ENCODE measurements around the gene EVL.

Gene EVL

GRCh38 chr14:100065111-100065871, at the start of gene EVL:
Gene EVL (plus strand): TSS chr14:100065422. CDS start chr14:100065501, 79 bp downstream.
- Histone ChIP-seq H3K4me1 (ENCODE audit: control insufficient read depth, insufficient read depth, low read length) (no peaks in the 10 kb centered on the region), H3K4me3 (ENCODE audit: low read length in 2 of 2) (no peak within 1 kb of the TSS), H3K36me3 (ENCODE audit: control insufficient read depth in 2 of 2, insufficient read depth in 2 of 2, low read length in 2 of 2) (no peaks in the 10 kb centered on the region), H3K9ac (ENCODE audit: low read length in 2 of 2) (peak within 1 kb of the TSS in 1 of 2 donors; percentile 29), H3K27ac (ENCODE audit: low read length) (no peak within 1 kb of the TSS), H3K27me3 (ENCODE audit: control insufficient read depth in 1 of 2, insufficient read depth in 2 of 2, low read length in 2 of 2) (no peaks in the 10 kb centered on the region), H3K9me3 (ENCODE audit: control insufficient read depth in 2 of 2, low read length in 2 of 2) (no peaks in the 10 kb centered on the region)

- Histone ChIP-seq H3K9me3 (ENCODE audit: control insufficient read depth in 2 of 2, low read length in 2 of 2) (no peaks in the 10 kb centered on the region), H3K9ac (ENCODE audit: low read length in 2 of 2) (no peak overlapping the region), H3K4me1 (ENCODE audit: control insufficient read depth, insufficient read depth, low read length) (peaks cover 19% of the 10 kb centered on the region), H3K27me3 (ENCODE audit: control insufficient read depth in 1 of 2, insufficient read depth in 2 of 2, low read length in 2 of 2) (no peaks in the 10 kb centered on the region), H3K4me3 (ENCODE audit: low read length in 2 of 2) (no peak overlapping the region), H3K36me3 (ENCODE audit: control insufficient read depth in 2 of 2, insufficient read depth in 2 of 2, low read length in 2 of 2) (no peaks in the 10 kb centered on the region), H3K27ac (ENCODE audit: low read length) (no peak overlapping the region)
These were observed 47.7 kb upstream of the EVL start for GRCh38 chr14:100017553-100017952.

- no peaks in the 10 kb centered on the region for H3K27me3 ChIP-seq (ENCODE audit: control insufficient read depth in 1 of 2, insufficient read depth in 2 of 2, low read length in 2 of 2)
- no peak overlapping the region for H3K4me3 ChIP-seq (ENCODE audit: low read length in 2 of 2)
- peaks cover 19% of the 10 kb centered on the region for H3K4me1 ChIP-seq (ENCODE audit: control insufficient read depth, insufficient read depth, low read length)
- no peak overlapping the region for H3K9ac ChIP-seq (ENCODE audit: low read length in 2 of 2)
- no peak overlapping the region for H3K27ac ChIP-seq (ENCODE audit: low read length)
- no peaks in the 10 kb centered on the region for H3K9me3 ChIP-seq (ENCODE audit: control insufficient read depth in 2 of 2, low read length in 2 of 2)
- H3K36me3 ChIP-seq (ENCODE audit: control insufficient read depth in 2 of 2, insufficient read depth in 2 of 2, low read length in 2 of 2): no peaks in the 10 kb centered on the region
These were observed 47.2 kb upstream of the EVL start for GRCh38 chr14:100018054-100018453.

GRCh38 chr14:100018482-100018881, 46.7 kb upstream of the EVL start:
- H3K36me3 ChIP-seq (ENCODE audit: control insufficient read depth in 2 of 2, insufficient read depth in 2 of 2, low read length in 2 of 2): no peaks in the 10 kb centered on the region
- no peak overlapping the region for H3K4me3 ChIP-seq (ENCODE audit: low read length in 2 of 2)
- peaks cover 19% of the 10 kb centered on the region for H3K4me1 ChIP-seq (ENCODE audit: control insufficient read depth, insufficient read depth, low read length)
- no peak overlapping the region for H3K9ac ChIP-seq (ENCODE audit: low read length in 2 of 2)
- H3K27ac ChIP-seq (ENCODE audit: low read length): no peak overlapping the region
- H3K9me3 ChIP-seq (ENCODE audit: control insufficient read depth in 2 of 2, low read length in 2 of 2): no peaks in the 10 kb centered on the region
- no peaks in the 10 kb centered on the region for H3K27me3 ChIP-seq (ENCODE audit: control insufficient read depth in 1 of 2, insufficient read depth in 2 of 2, low read length in 2 of 2)

- peaks cover 19% of the 10 kb centered on the region for H3K4me1 ChIP-seq (ENCODE audit: control insufficient read depth, insufficient read depth, low read length)
- peak overlapping the region; percentile 37 for H3K27ac ChIP-seq (ENCODE audit: low read length)
- no peaks in the 10 kb centered on the region for H3K36me3 ChIP-seq (ENCODE audit: control insufficient read depth in 2 of 2, insufficient read depth in 2 of 2, low read length in 2 of 2)
- H3K9ac ChIP-seq (ENCODE audit: low read length in 2 of 2): peak overlapping the region in 1 of 2 donors; percentile 13
- peak overlapping the region; percentile 0 to 61 for H3K4me3 ChIP-seq (ENCODE audit: low read length in 2 of 2)
- no peaks in the 10 kb centered on the region for H3K27me3 ChIP-seq (ENCODE audit: control insufficient read depth in 1 of 2, insufficient read depth in 2 of 2, low read length in 2 of 2)
- no peaks in the 10 kb centered on the region for H3K9me3 ChIP-seq (ENCODE audit: control insufficient read depth in 2 of 2, low read length in 2 of 2)
These were observed 46.0 kb upstream of the EVL start for GRCh38 chr14:100019156-100019744.

GRCh38 chr14:100020629-100021028, 44.6 kb upstream of the EVL start:
- no peak overlapping the region for H3K27ac ChIP-seq (ENCODE audit: low read length)

GRCh38 chr14:100022772-100023451, 42.3 kb upstream of the EVL start:
- Histone ChIP-seq H3K4me3 (ENCODE audit: low read length in 2 of 2) (no peak overlapping the region), H3K4me1 (ENCODE audit: control insufficient read depth, insufficient read depth, low read length) (peaks cover 21% of the 10 kb centered on the region), H3K9me3 (ENCODE audit: control insufficient read depth in 2 of 2, low read length in 2 of 2) (no peaks in the 10 kb centered on the region), H3K9ac (ENCODE audit: low read length in 2 of 2) (no peak overlapping the region), H3K36me3 (ENCODE audit: control insufficient read depth in 2 of 2, insufficient read depth in 2 of 2, low read length in 2 of 2) (no peaks in the 10 kb centered on the region), H3K27ac (ENCODE audit: low read length) (no peak overlapping the region), H3K27me3 (ENCODE audit: control insufficient read depth in 1 of 2, insufficient read depth in 2 of 2, low read length in 2 of 2) (no peaks in the 10 kb centered on the region)

More at GRCh38 chr14:100020629-100021028, 44.6 kb upstream of the EVL start:
- no peaks in the 10 kb centered on the region for H3K9me3 ChIP-seq (ENCODE audit: control insufficient read depth in 2 of 2, low read length in 2 of 2)
- H3K4me1 ChIP-seq (ENCODE audit: control insufficient read depth, insufficient read depth, low read length): peaks cover 21% of the 10 kb centered on the region
- H3K9ac ChIP-seq (ENCODE audit: low read length in 2 of 2): no peak overlapping the region
- H3K36me3 ChIP-seq (ENCODE audit: control insufficient read depth in 2 of 2, insufficient read depth in 2 of 2, low read length in 2 of 2): no peaks in the 10 kb centered on the region
- no peak overlapping the region for H3K4me3 ChIP-seq (ENCODE audit: low read length in 2 of 2)
- no peaks in the 10 kb centered on the region for H3K27me3 ChIP-seq (ENCODE audit: control insufficient read depth in 1 of 2, insufficient read depth in 2 of 2, low read length in 2 of 2)

- Histone ChIP-seq H3K27ac (ENCODE audit: low read length) (no peak overlapping the region), H3K4me1 (ENCODE audit: control insufficient read depth, insufficient read depth, low read length) (peaks cover 8% of the 10 kb centered on the region), H3K27me3 (ENCODE audit: control insufficient read depth in 1 of 2, insufficient read depth in 2 of 2, low read length in 2 of 2) (no peaks in the 10 kb centered on the region), H3K36me3 (ENCODE audit: control insufficient read depth in 2 of 2, insufficient read depth in 2 of 2, low read length in 2 of 2) (no peaks in the 10 kb centered on the region), H3K4me3 (ENCODE audit: low read length in 2 of 2) (no peak overlapping the region), H3K9me3 (ENCODE audit: control insufficient read depth in 2 of 2, low read length in 2 of 2) (no peaks in the 10 kb centered on the region), H3K9ac (ENCODE audit: low read length in 2 of 2) (no peak overlapping the region)
These were observed 40.1 kb upstream of the EVL start for GRCh38 chr14:100025111-100025510.

GRCh38 chr14:100027771-100028490, 37.3 kb upstream of the EVL start:
- no peaks in the 10 kb centered on the region for H3K9me3 ChIP-seq (ENCODE audit: control insufficient read depth in 2 of 2, low read length in 2 of 2)
- no peak overlapping the region for H3K27ac ChIP-seq (ENCODE audit: low read length)
- no peaks in the 10 kb centered on the region for H3K36me3 ChIP-seq (ENCODE audit: control insufficient read depth in 2 of 2, insufficient read depth in 2 of 2, low read length in 2 of 2)
- no peak overlapping the region for H3K9ac ChIP-seq (ENCODE audit: low read length in 2 of 2)
- peaks cover 10% of the 10 kb centered on the region for H3K4me1 ChIP-seq (ENCODE audit: control insufficient read depth, insufficient read depth, low read length)
- H3K4me3 ChIP-seq (ENCODE audit: low read length in 2 of 2): no peak overlapping the region
- H3K27me3 ChIP-seq (ENCODE audit: control insufficient read depth in 1 of 2, insufficient read depth in 2 of 2, low read length in 2 of 2): no peaks in the 10 kb centered on the region

GRCh38 chr14:100028990-100029677, 36.1 kb upstream of the EVL start:
- Histone ChIP-seq H3K36me3 (ENCODE audit: control insufficient read depth in 2 of 2, insufficient read depth in 2 of 2, low read length in 2 of 2) (no peaks in the 10 kb centered on the region), H3K27ac (ENCODE audit: low read length) (no peak overlapping the region), H3K27me3 (ENCODE audit: control insufficient read depth in 1 of 2, insufficient read depth in 2 of 2, low read length in 2 of 2) (no peaks in the 10 kb centered on the region), H3K4me1 (ENCODE audit: control insufficient read depth, insufficient read depth, low read length) (peaks cover 10% of the 10 kb centered on the region), H3K9ac (ENCODE audit: low read length in 2 of 2) (no peak overlapping the region), H3K9me3 (ENCODE audit: control insufficient read depth in 2 of 2, low read length in 2 of 2) (no peaks in the 10 kb centered on the region), H3K4me3 (ENCODE audit: low read length in 2 of 2) (no peak overlapping the region)

All from stomach smooth muscle (tissue), 2 donors.